Measurements from ENCODE around the gene HNRNPU. TPM values are rescaled to one million over a fixed set of nuclear protein-coding genes. Genes with fewer than 3 reads are reported as not detected.

The HNRNPU gene
- total RNA-seq, 1 donor from 2014 or later, result 427 TPM

- Mint-ChIP-seq H3K9me3 (ENCODE audit: unreplicated experiment) (peaks cover 20% of the 10 kb centered on the region), H3K4me1 (ENCODE audit: low read depth, unreplicated experiment) (peaks cover 21% of the 10 kb centered on the region), H3K27ac (ENCODE audit: unreplicated experiment) (peak overlapping the region; percentile 9), H3K36me3 (ENCODE audit: unreplicated experiment) (peaks cover 7% of the 10 kb centered on the region), H3K27me3 (ENCODE audit: unreplicated experiment) (peaks cover 11% of the 10 kb centered on the region), H3K4me3 (ENCODE audit: unreplicated experiment) (peak overlapping the region; percentile 98)
- TF ChIP-seq, protein P1, sequence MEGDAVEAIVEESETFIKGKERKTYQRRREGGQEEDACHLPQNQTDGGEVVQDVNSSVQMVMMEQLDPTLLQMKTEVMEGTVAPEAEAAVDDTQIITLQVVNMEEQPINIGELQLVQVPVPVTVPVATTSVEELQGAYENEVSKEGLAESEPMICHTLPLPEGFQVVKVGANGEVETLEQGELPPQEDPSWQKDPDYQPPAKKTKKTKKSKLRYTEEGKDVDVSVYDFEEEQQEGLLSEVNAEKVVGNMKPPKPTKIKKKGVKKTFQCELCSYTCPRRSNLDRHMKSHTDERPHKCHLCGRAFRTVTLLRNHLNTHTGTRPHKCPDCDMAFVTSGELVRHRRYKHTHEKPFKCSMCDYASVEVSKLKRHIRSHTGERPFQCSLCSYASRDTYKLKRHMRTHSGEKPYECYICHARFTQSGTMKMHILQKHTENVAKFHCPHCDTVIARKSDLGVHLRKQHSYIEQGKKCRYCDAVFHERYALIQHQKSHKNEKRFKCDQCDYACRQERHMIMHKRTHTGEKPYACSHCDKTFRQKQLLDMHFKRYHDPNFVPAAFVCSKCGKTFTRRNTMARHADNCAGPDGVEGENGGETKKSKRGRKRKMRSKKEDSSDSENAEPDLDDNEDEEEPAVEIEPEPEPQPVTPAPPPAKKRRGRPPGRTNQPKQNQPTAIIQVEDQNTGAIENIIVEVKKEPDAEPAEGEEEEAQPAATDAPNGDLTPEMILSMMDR (IDR thresholded peaks at IDR 0.05; ENCODE audit: partially characterized antibody, unreplicated experiment), result no peak
- DNase-seq, result no peak
Observed at GRCh38 chr1:244860914-244861610, 3.3 kb downstream of the HNRNPU start.

GRCh38 chr1:244860078-244860477 is 4.3 kb downstream of the HNRNPU start:
- DNase-seq, result no peak
- peak overlapping the region; percentile 31 for H3K27ac Mint-ChIP-seq (ENCODE audit: unreplicated experiment)
- TF ChIP-seq, protein P1 (IDR thresholded peaks at IDR 0.05; ENCODE audit: partially characterized antibody, unreplicated experiment), result no peak

GRCh38 chr1:244858357-244858756 is 6.0 kb downstream of the HNRNPU start:
- peaks cover 7% of the 10 kb centered on the region for H3K36me3 Mint-ChIP-seq (ENCODE audit: unreplicated experiment)
- DNase-seq, result no peak
- H3K9me3 Mint-ChIP-seq (ENCODE audit: unreplicated experiment), result peaks cover 9% of the 10 kb centered on the region
- peaks cover 2% of the 10 kb centered on the region for H3K27me3 Mint-ChIP-seq (ENCODE audit: unreplicated experiment)
- H3K27ac Mint-ChIP-seq (ENCODE audit: unreplicated experiment), result no peak overlapping the region
- TF ChIP-seq, protein P1 (IDR thresholded peaks at IDR 0.05; ENCODE audit: partially characterized antibody, unreplicated experiment), result no peak
- H3K4me1 Mint-ChIP-seq (ENCODE audit: low read depth, unreplicated experiment), result peaks cover 12% of the 10 kb centered on the region
- no peak overlapping the region for H3K4me3 Mint-ChIP-seq (ENCODE audit: unreplicated experiment)

More at GRCh38 chr1:244860078-244860477, 4.3 kb downstream of the HNRNPU start:
- H3K4me3 Mint-ChIP-seq (ENCODE audit: unreplicated experiment), result peak overlapping the region; percentile 98
- H3K36me3 Mint-ChIP-seq (ENCODE audit: unreplicated experiment), result peaks cover 7% of the 10 kb centered on the region
- H3K9me3 Mint-ChIP-seq (ENCODE audit: unreplicated experiment), result peaks cover 19% of the 10 kb centered on the region
- H3K4me1 Mint-ChIP-seq (ENCODE audit: low read depth, unreplicated experiment), result peaks cover 16% of the 10 kb centered on the region
- peaks cover 11% of the 10 kb centered on the region for H3K27me3 Mint-ChIP-seq (ENCODE audit: unreplicated experiment)

DNA sequence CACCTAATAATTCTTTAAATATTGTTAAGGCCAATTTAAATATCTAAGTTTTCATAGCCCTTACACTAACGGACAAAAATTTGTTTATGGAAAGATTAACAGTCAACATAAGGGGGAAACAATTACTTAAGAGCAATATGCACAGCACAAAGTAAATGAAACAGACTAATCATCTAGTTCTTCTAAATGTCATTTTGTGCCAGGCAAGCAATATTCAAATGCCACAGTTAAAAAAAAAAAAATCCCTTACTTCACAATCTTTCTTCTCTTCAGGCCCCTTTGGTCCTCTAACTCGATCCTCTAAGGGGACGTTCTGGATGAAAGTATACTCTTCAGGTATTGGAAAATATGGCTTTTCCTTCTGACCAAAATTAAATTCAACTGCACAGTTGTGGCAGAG is 6.6 kb downstream of the HNRNPU start:
- H3K27me3 Mint-ChIP-seq (ENCODE audit: unreplicated experiment), result peaks cover 2% of the 10 kb centered on the region
- no peak overlapping the region for H3K27ac Mint-ChIP-seq (ENCODE audit: unreplicated experiment)
- TF ChIP-seq, protein P1 (IDR thresholded peaks at IDR 0.05; ENCODE audit: partially characterized antibody, unreplicated experiment), result no peak
- H3K9me3 Mint-ChIP-seq (ENCODE audit: unreplicated experiment), result peaks cover 9% of the 10 kb centered on the region
- H3K36me3 Mint-ChIP-seq (ENCODE audit: unreplicated experiment), result peaks cover 7% of the 10 kb centered on the region
- no peak for DNase-seq
- peaks cover 12% of the 10 kb centered on the region for H3K4me1 Mint-ChIP-seq (ENCODE audit: low read depth, unreplicated experiment)
- H3K4me3 Mint-ChIP-seq (ENCODE audit: unreplicated experiment), result no peak overlapping the region

DNA sequence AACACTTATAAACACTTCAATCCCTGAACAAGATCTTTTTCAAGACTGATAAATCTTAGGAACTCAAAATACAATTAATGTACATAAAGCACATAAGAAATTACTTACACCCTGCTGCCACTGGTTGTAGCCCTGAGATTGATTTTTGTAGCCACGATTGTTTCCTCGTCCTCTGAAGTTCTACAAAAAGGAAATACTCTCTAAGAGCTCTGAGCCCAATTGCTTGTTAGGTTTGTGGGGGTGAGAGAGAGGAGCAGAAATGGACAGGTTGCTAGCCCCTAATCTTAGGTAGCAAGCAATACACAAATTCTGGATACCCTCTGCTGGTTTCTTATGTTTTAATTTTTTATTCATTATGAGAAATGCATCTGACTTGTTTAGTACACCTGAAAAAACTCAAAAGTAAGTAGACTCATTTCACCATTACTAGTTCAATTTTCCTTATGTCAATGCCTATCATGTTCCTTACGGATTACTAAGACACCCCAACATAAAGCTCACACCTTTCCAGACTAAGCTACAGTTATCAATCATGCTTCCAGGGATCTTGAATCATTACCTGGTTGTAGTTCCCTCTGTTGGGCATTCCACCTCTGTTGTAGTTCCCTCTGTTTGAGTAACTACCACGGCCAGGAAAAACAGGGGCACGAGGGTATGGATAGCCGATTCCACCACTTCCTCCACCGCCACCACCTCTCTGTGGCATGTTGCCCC is 9.3 kb downstream of the HNRNPU start:
- no peak for DNase-seq
- Mint-ChIP-seq H3K9me3 (ENCODE audit: unreplicated experiment) (peaks cover 3% of the 10 kb centered on the region), H3K4me1 (ENCODE audit: low read depth, unreplicated experiment) (peaks cover 4% of the 10 kb centered on the region), H3K27me3 (ENCODE audit: unreplicated experiment) (peaks cover 6% of the 10 kb centered on the region), H3K27ac (ENCODE audit: unreplicated experiment) (no peak overlapping the region), H3K4me3 (ENCODE audit: unreplicated experiment) (no peak overlapping the region), H3K36me3 (ENCODE audit: unreplicated experiment) (peaks cover 7% of the 10 kb centered on the region)
- TF ChIP-seq, protein P1 (IDR thresholded peaks at IDR 0.05; ENCODE audit: partially characterized antibody, unreplicated experiment), result no peak
